Measurements from ENCODE around the gene SAPCD2.

Gene SAPCD2

GRCh38 chr9:137031904-137032640 lies 38.3 kb downstream of the SAPCD2 start, which contains the start of gene FUT7:
FUT7 (minus strand) TSS chr9:137032088; CDS start chr9:137031991, 97 bp downstream.
- DNase-seq (ENCODE audit: low read depth) = no peak

DNA sequence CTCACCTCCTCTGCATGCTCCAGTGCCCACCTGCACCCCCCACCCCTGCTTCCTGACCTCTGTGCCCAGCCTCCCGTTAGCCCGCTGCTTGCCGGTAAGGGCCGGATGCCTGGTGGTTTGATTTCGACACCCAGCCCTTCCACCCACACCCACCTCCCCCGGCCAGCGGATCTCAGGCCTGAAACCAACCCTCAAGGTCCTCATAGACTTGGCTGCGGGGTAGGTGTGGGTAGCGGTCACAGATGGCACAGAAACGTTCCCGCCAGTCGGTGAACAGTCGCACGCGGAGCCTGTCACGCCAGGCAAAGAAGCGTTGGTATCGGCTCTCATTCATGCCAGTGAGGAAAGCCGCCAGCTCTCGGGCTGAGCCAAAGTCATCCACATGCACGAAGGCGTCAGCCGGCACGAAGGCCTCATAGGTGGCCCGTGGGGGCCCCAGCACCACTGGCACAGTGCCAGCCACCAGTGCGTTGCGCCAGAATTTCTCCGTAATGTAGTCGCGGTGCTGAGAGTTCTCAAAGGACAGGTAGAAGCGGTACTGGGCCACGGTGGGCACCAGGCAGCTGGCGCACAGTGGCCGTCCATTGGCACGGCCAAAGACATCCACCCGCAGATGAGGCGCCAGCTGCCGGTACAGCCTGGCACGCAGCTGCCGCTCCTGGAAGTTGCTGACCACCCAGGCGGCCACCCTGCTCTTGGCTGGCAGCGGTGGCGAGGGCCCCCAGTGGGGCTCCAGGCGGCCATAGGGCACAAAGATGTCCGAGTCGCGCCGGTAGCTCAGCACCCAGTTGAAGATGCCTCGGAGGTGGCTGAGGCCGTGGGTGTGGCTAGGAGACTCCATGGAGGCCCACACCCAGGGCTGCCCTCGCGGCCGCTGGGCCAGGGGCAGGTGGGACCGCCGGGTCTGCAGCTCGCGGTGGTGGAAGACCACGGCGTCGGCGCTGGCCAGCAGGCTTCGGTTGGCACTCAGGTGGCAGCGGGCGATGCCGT lies 39.5 kb downstream of the SAPCD2 start:
- DNase-seq (ENCODE audit: low read depth) = no peak

GRCh38 chr9:137030006-137030405 lies 40.4 kb downstream of the SAPCD2 start:
- DNase-seq (ENCODE audit: low read depth) = no peak

DNA sequence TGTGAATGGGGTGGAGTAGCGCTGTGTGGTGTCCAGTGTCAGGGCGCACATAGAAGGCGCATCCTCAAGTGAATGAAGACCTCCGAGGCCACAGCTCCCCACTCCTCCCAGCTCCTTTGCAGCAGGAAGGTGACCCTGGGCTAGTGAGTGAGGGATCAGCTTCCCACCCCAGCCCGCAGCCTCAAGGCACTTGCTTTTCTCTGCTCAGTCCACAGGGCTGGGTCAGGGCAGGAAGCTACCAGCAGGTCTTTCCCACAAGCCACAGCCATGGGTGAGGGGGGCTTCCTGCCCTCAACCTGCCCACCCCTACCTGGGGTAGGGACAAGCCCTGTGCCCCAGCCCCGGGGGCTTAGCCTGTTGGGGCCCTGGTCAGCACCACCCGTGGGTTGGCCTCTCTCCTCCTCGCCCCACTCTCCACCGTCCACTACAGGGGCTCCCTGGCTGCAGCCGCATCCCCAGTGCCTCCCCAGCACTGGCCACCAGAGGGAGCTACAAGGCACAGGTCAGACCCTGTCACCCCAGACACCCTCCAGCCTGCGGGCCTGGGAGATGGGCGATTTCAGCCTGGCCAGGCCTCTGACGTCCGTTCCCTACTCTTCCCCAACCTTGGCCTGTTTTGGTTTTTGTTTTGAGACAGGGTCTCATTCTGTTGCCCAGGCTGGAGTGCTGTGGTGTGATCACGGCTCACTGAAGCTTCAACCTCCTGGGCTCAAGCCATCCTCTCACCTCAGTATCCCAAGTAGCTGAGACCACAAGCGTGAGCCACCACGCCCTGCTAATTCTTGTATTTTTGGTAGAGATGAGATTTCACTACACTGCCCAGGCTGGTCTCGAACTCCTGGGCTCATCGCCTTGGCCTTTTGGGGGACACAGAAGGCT lies 41.1 kb downstream of the SAPCD2 start:
- peak; percentile 56 for DNase-seq (ENCODE audit: low read depth)

GRCh38 chr9:137028263-137029057 lies 41.9 kb downstream of the SAPCD2 start:
- peak; percentile 50 for DNase-seq (ENCODE audit: low read depth)

DNA sequence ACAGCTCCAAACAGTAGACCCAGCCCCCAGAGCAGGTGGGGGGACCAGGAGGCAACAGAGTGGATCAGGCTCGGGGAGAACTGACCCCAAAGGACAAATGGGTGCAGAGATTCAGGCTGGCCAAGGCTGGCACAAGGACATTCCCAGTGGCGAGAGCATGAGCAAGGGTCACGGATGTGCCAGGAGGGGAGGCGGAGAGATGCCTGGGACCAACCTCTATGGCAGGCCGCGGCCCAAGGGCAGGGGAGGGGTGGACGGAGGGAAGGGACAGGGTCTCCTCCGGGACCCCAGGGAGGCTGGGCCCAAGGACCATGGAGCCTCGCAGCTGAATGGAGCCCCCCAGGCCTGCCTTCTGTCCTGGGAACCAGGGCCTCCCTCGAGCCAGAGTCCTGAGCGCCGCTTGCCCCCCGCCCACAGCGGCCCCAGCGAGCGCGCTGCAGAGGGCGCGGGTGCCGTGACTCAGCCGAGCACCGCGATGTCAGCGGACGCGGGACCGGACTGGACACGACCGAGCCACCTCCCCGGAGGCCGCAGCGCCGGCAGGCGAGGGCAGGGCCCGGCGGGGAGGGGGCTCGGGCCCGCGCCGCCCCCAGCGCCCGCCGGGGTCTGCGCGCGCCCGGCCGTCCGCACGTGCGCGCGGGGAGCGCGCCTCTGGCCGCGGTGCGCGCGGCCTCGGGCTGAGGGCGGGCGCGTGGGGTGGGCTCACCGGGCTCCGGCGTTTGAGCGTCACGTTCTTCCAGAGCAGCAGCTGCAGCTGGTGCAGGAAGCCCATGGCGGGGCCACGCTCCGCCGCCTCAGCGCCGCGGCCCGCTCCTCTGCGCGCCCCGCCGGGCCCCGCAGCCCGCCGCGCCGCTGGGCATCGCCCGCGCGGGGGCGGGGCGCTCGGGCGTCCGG lies 42.7 kb downstream of the SAPCD2 start, which contains the start of gene ABCA2:
Gene ABCA2, minus strand, starts transcription at position 869 of the 894 bp plus-strand sequence. Its CDS starts 97 bp downstream, at position 772.
- no peak for DNase-seq (ENCODE audit: low read depth)

DNA sequence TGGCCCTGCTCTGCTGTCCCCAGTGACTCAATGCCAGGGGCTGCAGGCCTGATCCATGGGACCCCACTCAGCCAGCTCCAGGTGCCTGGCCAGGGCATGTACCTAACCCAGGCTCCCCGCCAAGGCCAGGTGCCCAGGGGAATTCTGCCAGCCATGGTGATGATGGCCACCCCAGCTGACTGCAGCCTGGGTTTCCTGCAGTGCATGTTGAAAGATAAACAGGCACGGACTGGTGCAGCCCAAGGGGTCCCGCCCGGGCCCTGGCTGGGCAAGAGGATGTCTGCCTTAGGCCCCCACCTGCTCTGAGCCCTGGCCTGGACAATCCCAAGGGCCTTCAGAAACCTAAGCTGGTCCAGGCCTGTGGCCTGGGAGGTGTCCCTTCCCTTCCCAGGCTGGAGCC lies 43.5 kb downstream of the SAPCD2 start:
- no peak for DNase-seq (ENCODE audit: low read depth)

DNA sequence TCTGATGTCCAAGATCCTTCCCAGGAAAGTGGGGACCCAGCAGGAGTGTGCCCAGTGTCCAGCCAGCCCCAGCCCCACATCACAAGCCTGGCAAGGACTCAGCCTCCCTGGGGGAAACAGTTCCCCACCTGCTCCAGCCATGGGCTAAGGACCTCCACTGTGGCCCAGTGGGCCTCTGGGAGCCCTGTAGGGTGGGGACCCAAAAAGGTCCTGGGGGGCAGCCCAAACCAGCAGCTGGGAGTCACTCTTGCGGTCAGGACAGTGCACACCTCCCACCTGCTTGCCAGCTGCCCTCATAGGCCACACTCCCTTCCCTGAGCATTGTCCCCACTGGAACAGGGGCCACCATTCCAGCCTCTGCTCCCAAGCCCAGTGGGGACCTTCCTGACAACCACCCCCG lies 44.0 kb downstream of the SAPCD2 start:
- DNase-seq (ENCODE audit: low read depth) = no peak

- no peak for DNase-seq (ENCODE audit: low read depth)
Observed at GRCh38 chr9:137025517-137025966, 44.8 kb downstream of the SAPCD2 start.

DNA sequence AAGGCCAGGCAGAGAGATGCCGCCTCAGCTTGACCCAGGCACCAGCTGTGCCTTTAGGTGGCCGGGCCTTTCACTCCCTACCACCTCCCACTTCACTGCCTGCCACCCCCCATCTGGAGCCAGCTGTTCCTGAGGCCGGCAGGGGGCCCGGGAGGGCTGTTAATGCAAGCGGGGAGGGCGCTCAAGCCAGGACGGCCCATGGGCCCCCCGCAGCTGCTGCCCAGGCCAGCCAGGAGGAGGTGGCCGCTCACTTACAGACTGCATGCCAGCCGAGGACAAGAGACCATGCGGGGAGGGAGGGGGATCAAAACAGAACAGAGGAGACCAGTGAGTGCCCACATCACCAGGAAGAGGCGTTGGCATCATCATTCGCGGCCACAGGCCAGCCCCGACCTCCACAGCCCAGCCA lies 46.8 kb downstream of the SAPCD2 start:
- no peak for DNase-seq (ENCODE audit: low read depth)

DNA sequence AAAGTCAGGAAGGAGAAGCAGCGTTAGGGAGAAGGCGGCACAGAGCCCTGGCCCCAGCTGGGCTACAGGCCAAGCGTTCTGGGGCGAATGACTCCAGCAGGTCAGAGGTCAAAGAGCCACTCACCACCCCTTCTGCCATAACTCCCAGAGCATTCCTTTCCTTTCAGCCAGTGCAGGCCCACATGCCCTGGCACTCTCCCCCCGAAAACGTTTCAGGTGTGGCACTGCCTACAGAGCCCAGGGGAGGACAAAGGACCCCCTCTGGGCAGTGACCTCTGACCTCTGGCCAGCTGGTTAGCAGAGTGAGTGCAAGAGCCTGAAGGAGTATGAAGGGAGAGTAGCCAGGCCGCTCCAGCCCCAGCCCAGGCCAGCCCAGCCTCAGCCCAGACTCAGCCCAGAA lies 47.2 kb downstream of the SAPCD2 start:
- DNase-seq (ENCODE audit: low read depth) = no peak

- DNase-seq (ENCODE audit: low read depth) = no peak
Observed at GRCh38 chr9:137022662-137023008, 47.7 kb downstream of the SAPCD2 start.

DNA sequence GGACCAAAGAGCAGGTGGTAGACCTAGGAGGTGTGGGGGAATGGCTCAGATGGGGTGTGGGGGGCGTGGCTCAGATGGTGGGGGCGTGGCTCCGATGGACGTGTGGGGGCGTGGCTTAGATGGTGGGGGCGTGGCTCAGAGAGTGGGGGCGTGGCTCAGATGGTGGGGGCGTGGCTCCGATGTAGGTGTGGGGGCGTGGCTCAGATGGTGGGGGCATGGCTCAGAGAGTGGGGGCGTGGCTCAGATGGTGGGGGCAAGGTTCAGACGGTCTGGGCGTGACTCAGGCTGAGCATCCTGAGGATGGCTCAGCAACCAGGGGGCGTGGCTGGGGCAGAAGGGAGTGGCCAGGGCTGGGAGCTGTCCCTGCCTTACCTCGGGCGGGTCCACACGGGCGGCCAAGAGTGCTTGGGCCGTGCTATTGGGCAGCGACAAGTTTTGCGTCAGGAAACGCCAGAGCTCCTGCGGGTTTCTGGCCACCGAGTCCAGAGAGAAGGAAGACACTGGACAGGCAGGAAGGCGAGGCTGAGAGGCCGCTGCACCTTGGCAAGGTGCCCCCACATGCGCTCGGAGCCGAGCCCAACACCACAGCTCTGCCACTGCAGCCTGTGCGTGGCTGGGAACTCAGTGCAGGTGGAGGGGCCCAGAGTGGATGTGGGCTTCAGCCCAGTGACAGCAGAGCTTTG lies 48.2 kb downstream of the SAPCD2 start:
- DNase-seq (ENCODE audit: low read depth) = peak; percentile 53

DNA sequence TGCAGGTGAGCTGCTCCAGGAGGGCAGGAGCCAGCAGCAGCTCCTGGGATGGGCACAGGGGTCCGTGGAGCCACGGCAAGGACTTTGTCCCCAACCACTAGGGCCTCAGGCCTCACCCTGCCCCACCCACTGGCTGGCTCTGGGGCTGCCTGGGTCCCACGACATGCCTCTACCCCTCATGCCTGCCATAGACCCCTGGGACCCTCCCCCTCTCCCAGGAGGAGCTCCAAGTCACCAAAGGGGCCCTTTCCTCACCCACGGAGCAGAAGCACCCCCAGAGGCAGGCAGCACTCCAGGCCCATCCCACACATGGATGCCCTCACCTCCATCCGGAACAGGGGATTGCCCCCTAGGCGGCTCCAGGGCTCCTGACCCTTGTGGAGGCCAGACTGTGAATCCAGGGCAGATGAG lies 48.8 kb downstream of the SAPCD2 start:
- no peak for DNase-seq (ENCODE audit: low read depth)

DNA sequence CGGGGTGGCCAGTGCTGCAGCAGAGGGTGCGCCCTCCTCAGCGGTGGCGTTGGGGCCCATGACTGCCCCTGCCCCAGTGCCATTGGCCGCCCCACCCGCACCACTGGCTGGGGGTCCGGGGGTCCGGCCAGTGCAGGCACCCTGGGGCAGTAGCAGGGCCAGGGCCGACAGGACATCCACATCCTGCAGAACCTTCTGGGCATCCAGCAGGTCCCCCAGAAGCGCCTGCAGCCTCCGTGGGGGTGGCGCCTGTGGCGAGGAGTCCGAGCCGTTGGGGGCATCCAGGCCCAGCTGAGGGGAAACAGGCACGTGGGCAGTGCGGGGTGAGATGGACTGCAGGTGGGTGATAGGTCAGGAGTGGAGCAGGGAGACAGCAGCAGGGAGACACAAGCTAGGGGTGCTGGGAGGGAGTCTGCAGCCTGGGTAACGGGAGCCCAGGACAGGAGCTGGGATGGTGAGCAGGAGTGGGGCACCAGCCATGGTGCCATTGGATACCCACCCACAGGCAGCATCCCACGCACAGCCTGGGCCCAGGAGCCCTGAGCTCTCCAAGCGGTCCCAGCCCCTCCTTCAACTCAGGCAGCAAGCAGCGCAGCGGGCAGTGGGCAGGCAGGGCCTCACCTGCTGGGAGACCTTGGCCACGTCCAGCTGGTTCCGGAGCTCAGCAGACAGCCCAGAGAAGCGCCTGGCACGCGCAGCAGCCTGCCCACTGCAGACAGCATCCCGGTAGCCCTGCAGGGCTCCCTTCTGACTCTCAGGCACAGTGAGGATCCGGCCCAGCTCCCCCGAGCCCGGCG lies 49.4 kb downstream of the SAPCD2 start:
- DNase-seq (ENCODE audit: low read depth) = no peak

- no peak for DNase-seq (ENCODE audit: low read depth)
Observed at GRCh38 chr9:137019891-137020683, 50.3 kb downstream of the SAPCD2 start.

- DNase-seq (ENCODE audit: low read depth) = no peak
Observed at GRCh38 chr9:137018761-137019559, 51.4 kb downstream of the SAPCD2 start.

Measured in T follicular helper cell (primary cell).